H1 (cell line): ENCODE results near the gene SLC22A23. TPM values are rescaled to one million over a fixed set of nuclear protein-coding genes. Genes with fewer than 3 reads are reported as not detected.

Experiments used
- CTCF ChIA-PET: fragments of 300-600 bp; sonication (Branson Sonifier 250); formaldehyde crosslinking; loops from one replicate; lab custom pipeline; 2021; ENCODE audit not compliant: partially characterized antibody; lab: Charles Lee
- POLR2A ChIA-PET: fragments of 300-600 bp; sonication (Branson Sonifier 250); formaldehyde crosslinking; loops from one replicate; lab custom pipeline; 2021; ENCODE audit warnings: inconsistent platforms; ENCODE audit not compliant: partially characterized antibody; lab: Charles Lee
- DNase-seq, 2 experiments: peaks; one replicate each; pipeline versions ENCODE4 v3.0.0 to v3.0.0-alpha.2; 2010 to 2022; ENCODE audit warnings: low spot score in 2 of 2, low read depth in 1 of 2, mixed read lengths in 1 of 2
- FAIRE-seq: peaks from 2 replicates; lab custom pipeline; 2011; peaks lifted over from hg19 to GRCh38; lab: Jason Lieb, UNC
- H2AFZ ChIP-seq: 2 replicates; pipeline ENCODE4 v1.8.1; 2012; ENCODE audit warnings: low read length, inconsistent platforms
- H2AK5ac ChIP-seq: 2 replicates; pipeline ENCODE4 v1.6.1; 2013; ENCODE audit warnings: low read depth, low read length
- H2BK120ac ChIP-seq: replicated peaks from 2 replicates; pipeline ENCODE3; 2013; ENCODE audit warnings: low read depth, low read length, inconsistent platforms
- H2BK12ac ChIP-seq: 2 replicates; pipeline ENCODE4 v1.6.1; 2013; ENCODE audit warnings: low read depth, low read length
- H2BK15ac ChIP-seq: 2 replicates; pipeline ENCODE4 v1.6.1; 2013; ENCODE audit warnings: low read length
- H2BK20ac ChIP-seq: 2 replicates; pipeline ENCODE4 v1.6.1; 2013; ENCODE audit warnings: low read length
- H2BK5ac ChIP-seq: 2 replicates; pipeline ENCODE4 v1.6.1; 2013; ENCODE audit warnings: low read depth, low read length
- H3K14ac ChIP-seq: 2 replicates; pipeline ENCODE4 v1.6.1; 2013; ENCODE audit warnings: inconsistent platforms; ENCODE audit not compliant: insufficient read length
- H3K18ac ChIP-seq: 2 replicates; pipeline ENCODE4 v1.6.1; 2013; ENCODE audit warnings: low read length; ENCODE audit errors: extremely low read depth
- H3K23ac ChIP-seq: 2 replicates; pipeline ENCODE4 v1.6.1; 2013; ENCODE audit warnings: inconsistent platforms; ENCODE audit not compliant: insufficient read length
- H3K23me2 ChIP-seq: 2 replicates; pipeline ENCODE4 v1.6.1; 2013; ENCODE audit warnings: low read depth, low read length
- H3K27ac ChIP-seq: 2 replicates; pipeline ENCODE4 v1.6.1; 2011; ENCODE audit warnings: low read depth, low read length, inconsistent platforms
- H3K27me3 ChIP-seq, 4 experiments: replicated peaks in 1 of 4; 1 replicate in 1 of 4; 2 replicates in 3 of 4; pipeline versions ENCODE4 v1.6.1 to v1.8.1; 2011 to 2013; ENCODE audit warnings: low read length in 3 of 4, mild to moderate bottlenecking in 3 of 4, inconsistent platforms in 2 of 4, mixed read lengths in 2 of 4, moderate library complexity in 1 of 4; ENCODE audit not compliant: control insufficient read depth in 3 of 4, insufficient read depth in 3 of 4; ENCODE audit errors: extremely low read depth in 1 of 4
- H3K36me3 ChIP-seq, 4 experiments: 2 replicates each; pipeline versions ENCODE4 v1.6.1 to v1.8.1; 2011 to 2013; ENCODE audit warnings: mild to moderate bottlenecking in 4 of 4, low read length in 3 of 4, moderate library complexity in 2 of 4, control low read depth in 1 of 4, inconsistent platforms in 1 of 4; ENCODE audit not compliant: insufficient read depth in 4 of 4, control insufficient read depth in 2 of 4
- H3K4ac ChIP-seq: replicated peaks from 2 replicates; pipeline ENCODE3; 2013; ENCODE audit warnings: low read length, low read depth, mixed read lengths, inconsistent platforms; ENCODE audit not compliant: insufficient read length
- H3K4me1 ChIP-seq, 4 experiments: replicated peaks in 1 of 4; 1 replicate in 1 of 4; 2 replicates in 3 of 4; pipeline versions ENCODE4 v1.6.1 to v1.8.1; 2011 to 2013; ENCODE audit warnings: low read length in 3 of 4, inconsistent platforms in 2 of 4, mixed read lengths in 1 of 4; ENCODE audit not compliant: insufficient read depth in 4 of 4, control insufficient read depth in 3 of 4
- H3K4me2 ChIP-seq, 2 experiments: 2 replicates each; pipeline versions ENCODE4 v1.6.1 to v1.8.1; 2011 to 2013; ENCODE audit warnings: low read depth in 2 of 2, low read length in 2 of 2, control low read depth in 1 of 2, inconsistent platforms in 1 of 2, mild to moderate bottlenecking in 1 of 2; ENCODE audit not compliant: insufficient read depth in 1 of 2
- H3K4me3 ChIP-seq, 4 experiments: fragments of 200-600, 300-600 bp in 1 of 4; sonication (generic), shearing (Covaris generic), sonication (Bioruptor Twin) in 1 of 4; 2 replicates each; pipeline versions ENCODE4 v1.5.1 to v1.8.1; 2011 to 2016; ENCODE audit warnings: low read length in 4 of 4, low read depth in 3 of 4, control low read depth in 2 of 4, inconsistent platforms in 2 of 4, mild to moderate bottlenecking in 2 of 4, mixed read lengths in 1 of 4, moderate library complexity in 1 of 4; ENCODE audit not compliant: insufficient read depth in 2 of 4; ENCODE audit errors: extremely low read depth in 1 of 4
- H3K56ac ChIP-seq: replicated peaks from 2 replicates; pipeline ENCODE3; 2013; ENCODE audit warnings: low read depth, mild to moderate bottlenecking, mixed read lengths, low read length, inconsistent platforms; ENCODE audit not compliant: insufficient read length
- H3K79me1 ChIP-seq: 2 replicates; pipeline ENCODE4 v1.6.1; 2013; ENCODE audit warnings: low read depth, low read length, control low read depth
- H3K79me2 ChIP-seq, 2 experiments: 2 replicates each; pipeline versions ENCODE4 v1.6.1 to v1.8.1; 2012 to 2013; ENCODE audit warnings: low read length in 2 of 2, mild to moderate bottlenecking in 2 of 2, inconsistent platforms in 1 of 2; ENCODE audit not compliant: insufficient read depth in 2 of 2, control insufficient read depth in 1 of 2
- H3K9ac ChIP-seq, 4 experiments: replicated peaks in 1 of 4; 1 replicate in 1 of 4; 2 replicates in 3 of 4; pipeline versions ENCODE4 v1.6.1 to v1.8.1; 2011 to 2013; ENCODE audit warnings: low read depth in 3 of 4, low read length in 3 of 4, control low read depth in 2 of 4, mild to moderate bottlenecking in 2 of 4, moderate library complexity in 2 of 4, inconsistent platforms in 1 of 4; ENCODE audit errors: extremely low read depth in 1 of 4
- H3K9me3 ChIP-seq, 2 experiments: 2 replicates each; pipeline versions ENCODE4 v1.6.1 to v1.8.1; 2012 to 2013; ENCODE audit warnings: mild to moderate bottlenecking in 2 of 2, moderate library complexity in 2 of 2, control low read depth in 1 of 2, inconsistent platforms in 1 of 2, low read depth in 1 of 2, low read length in 1 of 2, mixed read lengths in 1 of 2; ENCODE audit not compliant: insufficient read depth in 2 of 2
- H4K20me1 ChIP-seq, 2 experiments: replicated peaks in 1 of 2; 2 replicates each; pipeline versions ENCODE3 to v1.8.1; 2011 to 2013; ENCODE audit warnings: inconsistent platforms in 2 of 2, low read length in 2 of 2, mild to moderate bottlenecking in 1 of 2; ENCODE audit not compliant: insufficient read depth in 2 of 2, control insufficient read depth in 1 of 2
- H4K5ac ChIP-seq: 2 replicates; pipeline ENCODE4 v1.6.1; 2013; ENCODE audit warnings: low read length, low read depth, mixed read lengths, inconsistent platforms; ENCODE audit not compliant: insufficient read length
- H4K8ac ChIP-seq: 2 replicates; pipeline ENCODE4 v1.8.0; 2013; ENCODE audit warnings: mild to moderate bottlenecking, moderate library complexity, low read length, inconsistent platforms; ENCODE audit not compliant: insufficient read depth; ENCODE audit errors: extremely low read depth
- H4K91ac ChIP-seq: replicated peaks from 2 replicates; pipeline ENCODE3; 2013; ENCODE audit warnings: low read length, mixed read lengths, inconsistent platforms; ENCODE audit not compliant: insufficient read length
- ASH2L ChIP-seq: fragments of 200-600, 300-600 bp; sonication (generic); IDR thresholded peaks from one replicate; pipeline ENCODE4 v1.7.1; 2017; ENCODE audit warnings: low read length
- CBX5 ChIP-seq: fragments of 300-800, 300-1000 bp; sonication (generic); IDR thresholded peaks from 2 replicates; pipeline ENCODE4 v1.7.1; 2016; ENCODE audit warnings: antibody characterized with exemption, low read length, low read depth
- CEBPB ChIP-seq: IDR thresholded peaks from 2 replicates; pipeline ENCODE4 v1.6.1; 2012; ENCODE audit warnings: low read depth, low read length
- CHD2 ChIP-seq: IDR thresholded peaks from 2 replicates; pipeline ENCODE4 v1.6.1; 2012; ENCODE audit warnings: low read length, improper control_type of control experiment
- HDAC6 ChIP-seq: IDR thresholded peaks from one replicate; pipeline ENCODE4 v1.7.1; 2012; ENCODE audit warnings: low read depth, mild to moderate bottlenecking, inconsistent platforms, low read length, moderate library complexity
- KDM1A ChIP-seq: fragments of 200-600, 300-600 bp; sonication (generic); IDR thresholded peaks from 2 replicates; pipeline ENCODE4 v1.7.1; 2016; ENCODE audit warnings: mild to moderate bottlenecking, low read length, borderline replicate concordance
- KDM4A ChIP-seq: IDR thresholded peaks from one replicate; pipeline ENCODE4 v1.7.1; 2012; ENCODE audit warnings: low read depth, mild to moderate bottlenecking, moderate library complexity, low read length, inconsistent platforms; ENCODE audit not compliant: severe bottlenecking
- KDM5A ChIP-seq: fragments of 200-600 bp; IDR thresholded peaks from 2 replicates; pipeline ENCODE4 v1.7.1; 2012; ENCODE audit warnings: mild to moderate bottlenecking, low read length, inconsistent platforms, mixed read lengths
- MAX ChIP-seq: IDR thresholded peaks from 2 replicates; pipeline ENCODE4 v1.6.1; 2012; ENCODE audit warnings: inconsistent platforms
- TBP ChIP-seq: IDR thresholded peaks from 2 replicates; pipeline ENCODE4 v1.6.1; 2011; ENCODE audit warnings: low read depth, low read length, improper control_type of control experiment
- WGBS, 2 experiments: shearing (Covaris generic) in 1 of 2; methylation state at CpG; one replicate each; pipeline versions ENCODE4 v1.1.6 to v1.1.7; 2013 to 2015; ENCODE audit warnings: low lambda C conversion rate in 2 of 2, mixed read lengths in 2 of 2, inconsistent platforms in 1 of 2, low coverage in 1 of 2, missing lambda C conversion rate in 1 of 2; ENCODE audit not compliant: insufficient replicate concordance in 2 of 2, insufficient coverage in 1 of 2, insufficient read length in 1 of 2; ENCODE audit errors: extremely low coverage in 1 of 2, missing lambda C conversion rate in 1 of 2; 5-methylcytosine and 5-hydroxymethylcytosine counted together
- polyA plus RNA-seq, 7 experiments: library from polyadenylated mRNA; depleted of rRNA in 3 of 7; stranded (reverse) in 5 of 7; unstranded in 2 of 7; fragments of >200 nt in 5 of 7; fragments of 200-250 nt in 2 of 7; gene quantifications; 1 replicate in 5 of 7; 2 replicates in 1 of 7; 4 replicates in 1 of 7; pipeline versions ENCODE4 v1.2.1 to v1.2.3, GENCODE V29; 2011 to 2013; ENCODE audit warnings: missing spikeins in 2 of 7, mixed read lengths in 2 of 7
- total RNA-seq: library from RNA; stranded (reverse); fragmentation: NEBNext Ultra II Directional; extraction: Animal tissue kit (Norgen Biotek cat#: 25700); gene quantifications from 2 replicates; pipeline ENCODE4 v1.2.1, GENCODE V29; 2021
- TF ChIP-seq, protein P1 (sequence below): IDR thresholded peaks from 2 replicates; pipeline ENCODE4 v1.6.1; 2011; ENCODE audit warnings: low read depth, mild to moderate bottlenecking, low read length; ENCODE audit not compliant: insufficient read depth

Gene SLC22A23
- total and polyA plus RNA-seq, 2 of the 8 experiments (the other 6 are each of a cell fraction or from before 2014, with no cell fraction given): 9.9 to 38.4 TPM

DNA sequence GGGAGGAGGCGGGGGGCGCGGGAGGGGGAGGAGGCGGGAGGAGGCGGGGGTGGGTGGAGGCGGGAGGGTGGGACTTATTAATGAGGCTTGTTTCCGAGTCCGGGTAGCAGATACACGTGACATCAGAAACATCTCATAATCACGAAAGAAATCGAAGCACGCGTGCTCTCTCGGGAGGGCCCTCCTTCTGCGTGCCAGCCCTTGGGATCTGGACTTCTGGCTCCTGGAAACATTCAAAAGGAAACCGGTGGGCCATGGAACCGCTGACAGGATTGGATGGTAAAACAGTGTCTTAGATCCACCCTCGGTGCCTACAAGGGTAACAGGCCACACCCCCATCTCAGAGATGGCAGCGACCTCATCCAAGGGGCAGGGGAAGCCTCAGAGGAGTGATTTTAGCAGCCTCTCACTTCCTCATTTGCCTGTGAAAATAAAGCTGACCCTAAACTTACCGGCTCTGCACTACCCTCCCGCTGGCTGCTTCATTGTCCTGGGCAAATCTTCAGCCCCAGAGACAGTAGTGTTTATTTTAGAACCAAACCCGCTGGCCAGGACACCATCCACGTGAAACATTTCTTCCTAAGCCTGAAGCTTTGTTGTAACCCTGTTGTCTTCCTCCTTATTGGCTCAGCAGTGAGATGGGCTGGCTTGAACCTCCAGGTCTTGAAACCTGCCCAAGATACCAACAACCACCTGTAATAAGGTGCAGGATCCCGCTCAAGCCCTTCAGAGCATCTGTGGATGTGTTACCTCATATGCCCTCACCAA, 100.6 kb downstream of the SLC22A23 start:
- POLR2A ChIA-PET: interaction anchor here (0.8 to 1.8 kb wide), 4 partner anchors 8 to 1653 kb away, joined by 3 to 6 read pairs (median 4); no protein-coding TSS in a partner anchor
- WGBS, 2 experiments: 25% methylated on average over 15 of the region's 24 CpGs; no CpG with 5 or more reads in 1 of the 2 experiments
- TF ChIP-seq KDM5A (no peak), ASH2L (peak; percentile 39), TBP (0 out of 2 replicates have a peak, but pooled peaks have one; percentile 22), CBX5 (no peak), HDAC6 (no peak), CHD2 (no peak), KDM4A (no peak), MAX (no peak), KDM1A (no peak), CEBPB (no peak)
- TF ChIP-seq, protein P1, sequence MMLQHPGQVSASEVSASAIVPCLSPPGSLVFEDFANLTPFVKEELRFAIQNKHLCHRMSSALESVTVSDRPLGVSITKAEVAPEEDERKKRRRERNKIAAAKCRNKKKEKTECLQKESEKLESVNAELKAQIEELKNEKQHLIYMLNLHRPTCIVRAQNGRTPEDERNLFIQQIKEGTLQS: no peak

More for the DNA sequence above, 100.6 kb downstream of the SLC22A23 start:
- H2BK5ac ChIP-seq: no peak overlapping the region
- H2AK5ac ChIP-seq: no peak overlapping the region
- FAIRE-seq (no peak), DNase-seq (peak; percentile 43 to 71)
- no peak overlapping the region for H3K14ac ChIP-seq
- H3K9ac ChIP-seq: peak overlapping the region in 1 of 4 experiments; percentile 0; a peak in 2 of 7 replicates
- H4K8ac ChIP-seq: no peak overlapping the region
- peak overlapping the region; percentile 63 to 68 for H3K4me2 ChIP-seq
- H4K5ac ChIP-seq: no peak overlapping the region
- H2BK120ac ChIP-seq: no peak overlapping the region
- no peak overlapping the region for H3K23ac ChIP-seq
- no peaks in the 10 kb centered on the region for H3K27me3 ChIP-seq
- peaks cover 0 to 3% of the 10 kb centered on the region in 2 experiments; a peak in 1 of 4 replicates for H3K9me3 ChIP-seq
- H3K27ac ChIP-seq: peak overlapping the region; percentile 57; the same call in 1 of the 2 replicates
- H3K4me3 ChIP-seq: peak overlapping the region; percentile 4 to 53 (median 29); a peak in 5 of 8 replicates
- H3K4ac ChIP-seq: no peak overlapping the region
- H3K79me1 ChIP-seq: peaks cover 5% of the 10 kb centered on the region
- H4K91ac ChIP-seq: no peak overlapping the region
- peaks cover 2 to 5% of the 10 kb centered on the region in 2 experiments for H4K20me1 ChIP-seq
- H3K23me2 ChIP-seq: 0 out of 2 replicates have a peak, but pooled peaks cover 2% of the 10 kb centered on the region
- no peak overlapping the region for H2BK12ac ChIP-seq
- H3K36me3 ChIP-seq: 0 out of 8 replicates have a peak, but pooled peaks cover 0 to 2% (median 0%) of the 10 kb centered on the region in 4 experiments
- H2BK20ac ChIP-seq: no peak overlapping the region
- no peak overlapping the region; the same call in 1 of the 2 replicates for H2BK15ac ChIP-seq
- H2AFZ ChIP-seq: 0 out of 2 replicates have a peak overlapping the region, but pooled peaks have one; percentile 16
- H3K56ac ChIP-seq: no peak overlapping the region
- peaks cover 0 to 17% of the 10 kb centered on the region in 2 experiments; a peak in 3 of 4 replicates for H3K79me2 ChIP-seq
- H3K18ac ChIP-seq: peak overlapping the region; percentile 3
- H3K4me1 ChIP-seq: peaks cover 9 to 22% (median 20%) of the 10 kb centered on the region in 4 experiments
- CTCF ChIA-PET: interaction anchor here (0.8 to 1.7 kb wide), 3 partner anchors 21 to 444 kb away, joined by 3 to 4 read pairs (median 3); no protein-coding TSS in a partner anchor
